Stimulated activated naive B cell treated with anti-CD40 and anti-IgM and Interleukin-4, amounts not matched to agents 10 μg/mL and 1 μg/mL and 100 μg/mL, for 72 hours (primary cell): ENCODE results near the gene HKDC1.

Experiments
- ATAC-seq, 2 donors: fragments of 150-1000 bp; cut with Tn5 transposase; replicated peaks; 2 replicates each; pipeline ENCODE4 v1.10.0; 2021; ENCODE audit warnings: moderate library complexity in 1 of 2
- DNase-seq: peaks from one replicate; pipeline ENCODE4 v3.0.0; 2021
- H3K27ac Mint-ChIP-seq: one replicate; pipeline ENCODE4 v1.8.0; 2022; ENCODE audit warnings: mild to moderate bottlenecking, mixed read lengths
- H3K27me3 Mint-ChIP-seq, 2 donors: one replicate each; pipeline ENCODE4 v1.8.0; 2022; ENCODE audit warnings: mixed read lengths in 2 of 2
- H3K36me3 Mint-ChIP-seq, 2 donors: one replicate each; pipeline ENCODE4 v1.8.0; 2022; ENCODE audit warnings: mixed read lengths in 2 of 2, mild to moderate bottlenecking in 1 of 2
- H3K4me1 Mint-ChIP-seq, 2 donors: one replicate each; pipeline ENCODE4 v1.8.0; 2022; ENCODE audit warnings: mixed read lengths in 2 of 2, mild to moderate bottlenecking in 1 of 2
- H3K4me3 Mint-ChIP-seq, 2 donors: one replicate each; pipeline ENCODE4 v1.8.0; 2022; ENCODE audit warnings: mild to moderate bottlenecking in 2 of 2, mixed read lengths in 2 of 2, moderate library complexity in 1 of 2
- H3K9me3 Mint-ChIP-seq, 2 donors: one replicate each; pipeline ENCODE4 v1.8.0; 2022; ENCODE audit warnings: mixed read lengths in 2 of 2, mild to moderate bottlenecking in 1 of 2

Gene HKDC1

DNA sequence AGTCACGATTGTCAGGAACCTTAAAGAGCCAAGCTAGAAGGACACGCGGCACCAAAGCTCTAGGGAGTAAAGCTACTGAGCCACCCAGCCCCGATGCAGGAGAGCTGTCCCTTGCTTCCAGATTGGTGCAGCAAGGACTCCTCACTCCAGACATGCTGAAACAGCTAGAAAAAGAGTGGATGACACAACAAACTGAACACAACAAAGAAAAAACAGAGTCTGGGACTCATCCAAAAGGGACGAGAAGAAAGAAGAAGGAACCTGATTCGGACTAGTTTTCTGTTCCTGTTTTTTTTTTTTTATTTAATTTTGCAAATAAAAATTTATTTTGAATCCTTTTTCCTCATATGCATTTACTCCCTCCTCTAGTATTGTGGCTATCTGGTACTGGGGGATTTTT lies 11.4 kb upstream of the HKDC1 start:
- no peak overlapping the region for H3K27ac Mint-ChIP-seq
- ATAC-seq (no peak), DNase-seq (no peak)
- H3K9me3 Mint-ChIP-seq, result no peaks in the 10 kb centered on the region
- no peaks in the 10 kb centered on the region for H3K27me3 Mint-ChIP-seq
- H3K36me3 Mint-ChIP-seq, result peaks cover 14 to 25% of the 10 kb centered on the region in 2 donors
- H3K4me1 Mint-ChIP-seq, result peaks cover 0 to 5% of the 10 kb centered on the region in 2 donors
- no peak overlapping the region for H3K4me3 Mint-ChIP-seq

GRCh38 chr10:69209787-69210484 lies 10.2 kb upstream of the HKDC1 start:
- DNase-seq (no peak), ATAC-seq (no peak)
- H3K4me1 Mint-ChIP-seq, result peaks cover 0 to 9% of the 10 kb centered on the region in 2 donors
- H3K27ac Mint-ChIP-seq, result no peak overlapping the region
- no peaks in the 10 kb centered on the region for H3K9me3 Mint-ChIP-seq
- no peak overlapping the region for H3K4me3 Mint-ChIP-seq
- H3K27me3 Mint-ChIP-seq, result no peaks in the 10 kb centered on the region
- peaks cover 12 to 25% of the 10 kb centered on the region in 2 donors for H3K36me3 Mint-ChIP-seq

GRCh38 chr10:69211104-69211503 lies 9.0 kb upstream of the HKDC1 start:
- H3K36me3 Mint-ChIP-seq, result peaks cover 10 to 25% of the 10 kb centered on the region in 2 donors
- peak overlapping the region; percentile 14 for H3K27ac Mint-ChIP-seq
- ATAC-seq, result no peak
- H3K4me3 Mint-ChIP-seq, result no peak overlapping the region
- H3K4me1 Mint-ChIP-seq, result peaks cover 3 to 18% of the 10 kb centered on the region in 2 donors
- no peaks in the 10 kb centered on the region for H3K9me3 Mint-ChIP-seq
- peaks cover 0 to 5% of the 10 kb centered on the region in 2 donors for H3K27me3 Mint-ChIP-seq
- no peak for DNase-seq

DNA sequence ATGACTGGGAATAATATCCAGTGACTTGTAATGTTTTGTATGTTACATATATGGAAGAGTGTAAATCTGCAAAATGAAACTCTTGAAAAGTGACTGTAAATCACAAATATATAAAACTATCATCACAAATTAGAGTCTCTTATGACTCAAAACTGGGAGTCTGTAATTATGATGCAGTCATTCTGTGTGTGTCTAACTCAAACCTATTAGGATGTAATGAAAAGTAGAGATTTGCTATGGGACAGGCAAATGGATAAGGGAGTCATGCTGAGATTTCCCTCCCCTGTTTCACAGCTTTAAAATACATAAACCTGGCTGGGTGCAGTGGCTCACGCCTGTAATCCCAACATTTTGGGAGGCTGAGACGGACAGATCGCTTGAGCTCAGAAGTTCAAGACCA lies 8.6 kb upstream of the HKDC1 start:
- Mint-ChIP-seq H3K36me3 (peaks cover 10 to 21% of the 10 kb centered on the region in 2 donors), H3K9me3 (no peaks in the 10 kb centered on the region), H3K27me3 (peaks cover 0 to 5% of the 10 kb centered on the region in 2 donors), H3K4me3 (no peak overlapping the region), H3K27ac (no peak overlapping the region), H3K4me1 (peaks cover 3 to 18% of the 10 kb centered on the region in 2 donors)
- no peak for DNase-seq
- ATAC-seq, result no peak

DNA sequence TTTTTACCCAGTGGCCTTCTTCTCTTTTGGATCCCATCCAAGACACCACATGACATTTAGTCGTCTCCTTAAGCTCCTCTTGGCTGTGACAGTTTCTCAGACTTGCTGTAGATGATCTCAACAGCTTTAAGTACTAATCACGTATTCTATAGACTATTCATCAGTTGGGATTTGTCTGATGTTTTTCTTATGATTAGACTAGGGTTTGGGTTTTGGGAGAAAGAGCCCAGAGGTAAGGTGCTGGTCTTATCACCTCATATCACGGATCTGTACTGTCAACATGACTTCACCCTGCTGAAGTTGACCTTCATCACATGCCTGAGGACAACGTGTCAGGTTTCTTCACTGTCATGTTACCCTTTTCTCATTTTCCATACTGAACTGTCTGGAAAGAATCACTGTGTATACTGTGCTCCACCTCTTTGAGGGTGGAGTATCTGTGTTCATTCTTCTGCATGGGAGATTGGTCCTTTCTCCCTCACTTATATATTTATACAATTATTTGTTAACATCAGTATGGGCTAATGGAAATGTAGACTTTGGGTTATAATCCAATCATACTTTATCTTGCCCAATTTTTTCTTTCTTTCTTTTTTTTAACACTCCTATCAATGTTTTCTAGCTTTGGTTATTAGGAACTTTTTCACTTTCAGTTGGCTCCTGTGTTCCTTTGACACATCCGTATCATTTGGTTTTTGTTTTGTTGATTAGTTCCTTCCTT lies 6.4 kb upstream of the HKDC1 start:
- no peaks in the 10 kb centered on the region for H3K9me3 Mint-ChIP-seq
- ATAC-seq (no peak), DNase-seq (no peak)
- peaks cover 0 to 5% of the 10 kb centered on the region in 2 donors for H3K27me3 Mint-ChIP-seq
- H3K4me3 Mint-ChIP-seq, result no peak overlapping the region
- H3K36me3 Mint-ChIP-seq, result peaks cover under 1 to 8% of the 10 kb centered on the region in 2 donors
- H3K4me1 Mint-ChIP-seq, result peaks cover 3 to 18% of the 10 kb centered on the region in 2 donors
- no peak overlapping the region for H3K27ac Mint-ChIP-seq

GRCh38 chr10:69214666-69215131 lies 5.4 kb upstream of the HKDC1 start:
- peaks cover 3 to 18% of the 10 kb centered on the region in 2 donors for H3K4me1 Mint-ChIP-seq
- DNase-seq, result no peak
- no peaks in the 10 kb centered on the region for H3K36me3 Mint-ChIP-seq
- H3K9me3 Mint-ChIP-seq, result no peaks in the 10 kb centered on the region
- no peak overlapping the region for H3K4me3 Mint-ChIP-seq
- H3K27me3 Mint-ChIP-seq, result peaks cover 0 to 5% of the 10 kb centered on the region in 2 donors
- ATAC-seq, result no peak
- no peak overlapping the region for H3K27ac Mint-ChIP-seq

GRCh38 chr10:69215405-69216171 lies 4.5 kb upstream of the HKDC1 start:
- Mint-ChIP-seq H3K27ac (no peak overlapping the region), H3K9me3 (no peaks in the 10 kb centered on the region), H3K4me3 (no peak overlapping the region), H3K36me3 (no peaks in the 10 kb centered on the region), H3K27me3 (peaks cover 0 to 8% of the 10 kb centered on the region in 2 donors), H3K4me1 (peaks cover 5 to 13% of the 10 kb centered on the region in 2 donors)
- DNase-seq (no peak), ATAC-seq (peak in 1 of 2 donors; percentile 31)

- Mint-ChIP-seq H3K9me3 (no peaks in the 10 kb centered on the region), H3K4me3 (no peak overlapping the region), H3K4me1 (peaks cover 8 to 16% of the 10 kb centered on the region in 2 donors), H3K27me3 (peaks cover 0 to 10% of the 10 kb centered on the region in 2 donors), H3K36me3 (no peaks in the 10 kb centered on the region), H3K27ac (no peak overlapping the region)
- no peak for ATAC-seq
- DNase-seq, result no peak
Measured at GRCh38 chr10:69216577-69217118, 3.5 kb upstream of the HKDC1 start.

DNA sequence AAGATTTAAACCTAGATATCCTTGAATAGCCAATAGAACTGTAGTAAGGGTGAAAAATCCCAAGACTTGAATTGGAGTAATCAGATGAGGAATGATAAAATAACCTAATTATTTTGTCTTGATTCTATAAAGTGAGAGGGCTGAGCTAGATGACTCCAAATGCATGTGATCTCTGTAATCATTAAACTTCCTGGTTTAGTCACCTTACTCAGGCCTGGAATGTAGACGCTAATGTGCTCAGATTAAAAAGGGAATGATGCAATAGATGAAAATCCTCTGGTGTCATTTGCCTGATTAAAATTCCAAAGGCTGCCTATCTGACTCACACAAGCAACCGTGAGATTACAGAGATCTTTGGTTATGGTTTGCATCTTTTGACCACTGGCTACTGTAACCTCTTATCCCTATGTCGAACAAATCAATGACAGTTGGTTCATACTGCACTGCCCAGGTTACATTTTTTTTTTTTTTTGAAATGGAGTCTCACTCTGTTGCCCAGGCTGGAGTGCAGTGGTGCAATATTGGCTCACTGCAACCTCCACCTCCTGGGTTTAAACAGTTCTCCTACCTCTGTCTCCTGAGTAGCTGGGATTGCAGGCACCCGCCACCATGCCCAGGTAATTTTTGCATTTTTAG lies 2.9 kb upstream of the HKDC1 start:
- H3K27ac Mint-ChIP-seq, result no peak overlapping the region
- no peak for ATAC-seq
- H3K9me3 Mint-ChIP-seq, result no peaks in the 10 kb centered on the region

GRCh38 chr10:69218831-69219230 lies 1.3 kb upstream of the HKDC1 start:
- no peak overlapping the region for H3K4me3 Mint-ChIP-seq
- H3K9me3 Mint-ChIP-seq, result no peaks in the 10 kb centered on the region
- H3K4me1 Mint-ChIP-seq, result peaks cover 9 to 33% of the 10 kb centered on the region in 2 donors

More for the DNA sequence above, 2.9 kb upstream of the HKDC1 start:
- no peaks in the 10 kb centered on the region for H3K36me3 Mint-ChIP-seq
- DNase-seq, result no peak
- H3K4me1 Mint-ChIP-seq, result peaks cover 9 to 22% of the 10 kb centered on the region in 2 donors
- no peak overlapping the region for H3K4me3 Mint-ChIP-seq
- H3K27me3 Mint-ChIP-seq, result peaks cover 0 to 10% of the 10 kb centered on the region in 2 donors

GRCh38 chr10:69220507-69220906 lies 375 bp downstream of the HKDC1 start:
- Mint-ChIP-seq H3K27me3 (peaks cover 0 to 7% of the 10 kb centered on the region in 2 donors), H3K4me3 (no peak overlapping the region), H3K27ac (no peak overlapping the region), H3K9me3 (no peaks in the 10 kb centered on the region), H3K36me3 (no peaks in the 10 kb centered on the region), H3K4me1 (peaks cover 10 to 34% of the 10 kb centered on the region in 2 donors)
- DNase-seq (no peak), ATAC-seq (no peak)

More at GRCh38 chr10:69218831-69219230, 1.3 kb upstream of the HKDC1 start:
- DNase-seq (no peak), ATAC-seq (no peak)
- Mint-ChIP-seq H3K27ac (no peak overlapping the region), H3K36me3 (no peaks in the 10 kb centered on the region), H3K27me3 (peaks cover 0 to 10% of the 10 kb centered on the region in 2 donors)

- H3K4me1 Mint-ChIP-seq, result peaks cover 8 to 30% of the 10 kb centered on the region in 2 donors
- H3K27me3 Mint-ChIP-seq, result peaks cover 0 to 5% of the 10 kb centered on the region in 2 donors
- peak overlapping the region; percentile 52 to 62 for H3K4me3 Mint-ChIP-seq
- H3K36me3 Mint-ChIP-seq, result no peaks in the 10 kb centered on the region
- peak; percentile 98 for ATAC-seq
- H3K27ac Mint-ChIP-seq, result peak overlapping the region; percentile 25
- no peaks in the 10 kb centered on the region for H3K9me3 Mint-ChIP-seq
- DNase-seq, result peak; percentile 70
Measured at GRCh38 chr10:69222157-69223027, 2.3 kb downstream of the HKDC1 start.

DNA sequence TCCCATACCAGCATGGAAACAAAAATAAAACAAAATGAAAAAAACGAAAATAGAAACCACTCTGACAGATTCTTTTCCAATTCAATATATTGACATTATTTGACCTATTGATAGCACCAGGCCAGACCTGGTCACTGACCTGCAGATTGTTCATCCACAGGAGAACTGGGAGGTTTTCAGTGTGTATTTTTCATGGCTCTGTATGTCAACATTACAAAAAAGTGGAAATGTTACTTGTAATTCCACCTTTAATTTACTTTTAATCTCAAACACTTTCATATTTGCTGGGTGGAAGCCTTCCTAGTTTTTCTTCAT lies 2.9 kb downstream of the HKDC1 start:
- H3K27me3 Mint-ChIP-seq, result peaks cover 0 to 5% of the 10 kb centered on the region in 2 donors
- H3K36me3 Mint-ChIP-seq, result no peaks in the 10 kb centered on the region
- peaks cover 11 to 31% of the 10 kb centered on the region in 2 donors for H3K4me1 Mint-ChIP-seq
- ATAC-seq (no peak), DNase-seq (no peak)
- H3K9me3 Mint-ChIP-seq, result no peaks in the 10 kb centered on the region
- H3K27ac Mint-ChIP-seq, result peak overlapping the region; percentile 25
- peak overlapping the region; percentile 52 to 62 for H3K4me3 Mint-ChIP-seq
